TTC549 (cell line): ENCODE data around the gene LYST.
"Not testable (repeated sequence)": the region's sequence is repeated elsewhere in the genome, so short reads cannot be mapped to it uniquely, and the experiment has no call there.

Experiments used
- FAIRE-seq: peaks from 2 replicates; lab custom pipeline; 2012; peaks lifted over from hg19 to GRCh38; lab: Jason Lieb, UNC

The LYST gene

DNA sequence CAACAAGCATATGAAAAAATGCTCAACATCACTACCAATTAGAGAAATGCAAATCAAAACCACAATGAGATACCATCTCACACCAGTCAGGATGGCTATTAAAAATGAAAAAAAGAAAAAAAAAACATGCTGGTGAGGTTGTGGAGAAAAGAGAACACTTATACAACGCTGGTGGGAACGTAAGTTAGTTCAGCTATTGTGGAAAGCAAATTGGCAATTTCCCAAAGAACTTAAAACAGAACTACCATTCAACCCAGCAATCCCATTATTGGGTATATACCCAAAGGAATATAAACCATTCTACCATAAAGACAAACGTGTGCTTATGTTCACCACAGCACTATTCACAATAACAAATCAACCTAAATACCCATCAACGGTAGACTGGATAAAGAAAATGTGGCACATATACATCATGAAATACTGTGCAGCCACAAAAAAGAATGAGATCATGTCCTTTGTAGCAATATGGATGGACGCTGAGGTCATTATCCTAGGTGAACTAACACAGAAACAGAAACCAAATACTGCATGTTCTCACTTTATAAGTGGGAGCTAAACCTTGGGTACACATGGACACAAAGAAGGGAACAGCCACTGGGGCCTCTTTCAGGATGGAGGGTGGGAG, 49.5 kb downstream of the LYST start:
- FAIRE-seq = no peak

DNA sequence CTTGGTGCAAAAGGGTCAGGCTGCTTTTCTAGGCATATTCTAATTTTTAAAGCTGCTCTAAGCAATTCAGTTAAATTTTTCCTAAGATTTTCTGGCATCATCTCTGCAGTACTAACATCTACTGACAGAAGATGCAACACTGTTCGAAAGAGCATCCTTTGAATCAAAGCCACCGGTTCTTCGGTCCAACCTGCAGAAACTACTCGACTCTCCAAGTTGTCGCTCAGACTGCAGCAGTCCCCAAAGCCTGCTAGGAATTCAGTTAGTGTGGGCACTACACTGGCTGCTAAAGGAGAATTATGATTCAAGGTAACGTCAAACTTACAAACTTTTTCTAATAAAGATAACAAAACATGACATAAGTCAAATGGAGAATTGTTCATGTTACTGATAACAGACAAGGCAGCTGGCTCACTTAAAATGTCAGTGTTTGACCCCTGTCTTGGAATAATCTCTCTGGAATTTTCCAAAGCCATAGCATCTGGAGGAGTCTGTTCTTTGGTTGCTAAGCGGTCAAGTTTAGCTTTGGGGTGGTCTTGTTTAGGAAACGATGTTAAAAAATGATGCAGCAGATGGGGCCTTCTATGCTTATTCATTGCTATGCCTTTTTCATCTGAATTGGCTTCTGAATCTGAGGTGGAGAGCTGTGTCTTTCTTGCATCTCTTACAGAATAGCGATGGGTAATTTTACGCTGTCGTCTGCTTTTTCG, 56.9 kb downstream of the LYST start:
- no peak for FAIRE-seq

DNA sequence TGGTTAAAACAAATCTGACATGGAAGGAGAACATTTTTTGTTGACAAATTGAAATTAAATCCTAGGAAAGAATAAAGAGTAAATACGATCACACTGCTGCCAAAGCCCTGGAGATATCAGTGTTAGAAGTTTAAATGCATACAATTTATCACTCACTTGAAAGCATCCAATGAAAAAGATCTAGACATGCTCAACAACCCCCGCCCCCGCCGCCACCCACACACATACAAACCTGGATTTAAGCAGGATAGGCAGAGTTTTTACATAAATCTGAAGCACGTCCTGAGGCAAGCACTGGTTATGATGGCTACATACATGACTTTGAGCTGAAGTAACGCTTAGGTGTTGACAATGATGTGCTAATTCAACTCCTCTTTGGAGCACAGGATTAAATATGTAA, 58.5 kb downstream of the LYST start:
- FAIRE-seq = no peak

DNA sequence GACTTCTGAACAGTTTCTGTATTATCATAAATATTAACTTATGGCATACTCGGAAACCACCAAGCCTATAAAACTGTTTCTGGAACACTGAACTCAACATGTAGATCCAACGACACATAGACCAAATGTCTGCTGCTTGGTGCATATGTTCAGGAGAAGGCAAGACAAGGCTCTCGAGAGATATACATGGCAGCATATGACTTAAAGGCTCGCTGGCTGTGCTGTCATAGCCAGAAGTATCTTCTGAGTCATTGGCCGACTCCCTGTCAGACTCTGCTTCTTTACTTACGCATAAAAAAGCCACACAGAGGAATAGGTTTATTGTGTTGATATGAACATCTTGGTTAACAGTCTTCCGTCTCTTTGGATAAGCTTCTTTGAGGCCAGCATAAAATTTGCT, 60.6 kb downstream of the LYST start:
- no peak for FAIRE-seq

DNA sequence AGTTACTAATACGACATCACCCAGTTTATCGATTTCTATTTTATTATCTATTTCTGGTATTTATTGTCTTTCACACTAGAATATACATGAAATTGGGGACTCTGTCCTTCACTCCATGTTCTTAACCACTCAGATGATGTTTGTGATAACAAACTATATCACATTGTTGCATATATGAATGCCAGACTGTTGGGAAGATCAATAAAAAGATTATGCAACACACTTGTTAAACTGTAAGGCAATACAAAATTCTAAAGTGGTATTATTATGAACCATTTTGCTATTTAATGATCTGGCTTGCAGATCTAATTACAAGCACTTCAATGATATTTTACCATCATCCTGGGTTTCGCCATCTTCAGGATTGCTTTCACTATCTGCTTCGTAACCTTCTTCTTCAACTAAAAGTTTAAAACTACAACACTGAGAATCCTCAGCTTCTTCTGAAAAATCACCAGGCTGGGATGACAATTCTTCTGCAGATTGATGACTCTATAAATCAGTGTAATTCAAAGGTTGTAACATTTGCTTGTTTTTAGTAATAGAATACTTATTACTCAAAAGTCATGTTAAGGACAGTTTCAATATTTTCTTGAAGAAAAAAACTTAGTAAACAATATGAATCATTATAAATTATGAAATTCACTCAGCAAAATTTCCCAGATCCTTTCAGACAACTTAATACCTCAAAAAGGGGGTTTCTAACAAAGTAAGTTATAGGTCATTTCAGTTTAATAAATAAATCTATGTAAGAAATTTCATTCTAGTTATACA, 63.9 kb downstream of the LYST start:
- FAIRE-seq = peak; percentile 17

DNA sequence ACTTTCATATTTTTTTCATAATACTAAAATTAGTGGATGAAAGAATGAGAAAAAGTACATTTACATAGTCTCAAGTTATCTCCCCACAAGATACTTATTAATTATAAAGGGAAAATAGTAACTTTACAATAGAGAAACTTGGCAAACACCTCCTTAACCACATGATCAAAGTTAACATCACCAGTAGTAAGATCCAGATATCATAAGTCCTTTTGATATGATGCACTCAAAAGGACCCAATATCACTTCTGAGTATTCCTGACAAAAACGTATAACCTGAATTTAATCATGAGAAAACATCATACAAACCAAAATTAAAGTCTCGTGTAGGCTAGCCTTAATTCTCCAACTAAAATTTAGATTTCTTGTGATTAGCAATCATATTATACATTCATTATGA, 67.4 kb downstream of the LYST start:
- FAIRE-seq = peak; percentile 76

DNA sequence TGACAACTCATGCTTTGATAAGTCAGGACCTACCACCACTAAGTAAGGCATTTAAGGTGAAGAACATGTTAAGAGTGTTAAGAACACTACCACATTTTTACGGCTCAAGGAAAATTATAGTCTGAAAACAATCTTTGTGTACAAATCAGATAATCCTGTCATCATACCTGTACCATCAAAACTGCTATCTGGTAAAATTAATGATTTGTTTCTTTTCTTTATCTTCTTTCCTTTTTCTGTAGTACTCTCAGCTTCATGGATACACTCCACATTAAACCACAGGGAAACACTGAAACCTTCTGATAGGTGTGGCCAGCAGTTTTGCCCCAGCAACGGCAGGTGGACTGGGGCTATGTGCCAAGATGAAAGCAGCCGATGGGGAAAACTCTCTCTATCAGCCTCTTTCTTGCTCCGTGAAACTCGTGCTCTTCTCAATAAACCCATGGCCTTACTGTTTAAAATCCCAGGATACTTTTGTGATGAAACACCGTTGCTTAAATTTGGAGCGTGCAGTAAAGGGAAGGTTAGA, 75.1 kb downstream of the LYST start:
- no peak for FAIRE-seq

DNA sequence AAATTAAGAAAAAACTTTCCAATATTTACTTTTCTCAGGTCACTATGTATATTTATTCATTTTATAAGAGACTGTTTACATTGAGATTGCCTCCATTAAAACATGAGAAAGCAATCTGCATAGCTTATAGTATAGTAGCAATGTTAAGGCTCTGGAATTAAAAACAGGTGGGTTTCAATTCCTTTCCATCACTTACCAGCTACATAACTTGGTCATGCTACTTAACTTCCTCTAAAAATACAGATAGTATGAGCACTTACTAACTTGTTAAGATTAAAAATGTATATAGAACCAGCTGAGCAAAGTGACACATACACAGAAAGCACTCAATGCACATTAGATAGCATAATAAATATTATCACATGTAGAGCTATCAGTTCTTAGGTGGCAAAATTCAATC, 76.6 kb downstream of the LYST start:
- peak; percentile 90 for FAIRE-seq

DNA sequence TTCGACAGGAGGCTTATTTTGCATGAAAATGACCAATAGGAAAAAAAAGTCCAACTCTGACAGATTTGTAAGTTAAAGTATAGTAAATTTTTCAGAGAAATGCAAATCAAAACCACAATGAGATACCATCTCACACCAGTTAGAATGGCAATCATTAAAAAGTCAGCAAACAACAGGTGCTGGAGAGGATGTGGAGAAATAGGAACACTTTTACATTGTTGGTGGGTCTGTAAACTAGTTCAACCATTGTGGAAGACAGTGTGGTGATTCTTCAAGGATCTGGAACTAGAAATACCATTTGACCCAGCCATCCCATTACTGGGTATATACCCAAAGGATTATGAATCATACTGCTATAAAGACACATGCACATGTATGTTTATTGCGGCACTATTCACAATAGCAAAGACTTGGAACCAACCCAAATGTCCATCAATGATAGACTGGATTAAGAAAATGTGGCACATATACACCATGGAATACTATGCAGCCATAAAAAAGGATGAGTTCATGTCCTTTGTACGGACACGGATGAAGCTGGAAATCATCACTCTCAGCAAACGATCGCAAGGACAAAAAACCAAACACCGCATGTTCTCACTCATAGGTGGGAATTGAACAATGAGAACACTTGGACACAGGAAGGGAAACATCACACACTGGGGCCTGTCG, 80.3 kb downstream of the LYST start:
- not testable (repeated sequence) for FAIRE-seq

DNA sequence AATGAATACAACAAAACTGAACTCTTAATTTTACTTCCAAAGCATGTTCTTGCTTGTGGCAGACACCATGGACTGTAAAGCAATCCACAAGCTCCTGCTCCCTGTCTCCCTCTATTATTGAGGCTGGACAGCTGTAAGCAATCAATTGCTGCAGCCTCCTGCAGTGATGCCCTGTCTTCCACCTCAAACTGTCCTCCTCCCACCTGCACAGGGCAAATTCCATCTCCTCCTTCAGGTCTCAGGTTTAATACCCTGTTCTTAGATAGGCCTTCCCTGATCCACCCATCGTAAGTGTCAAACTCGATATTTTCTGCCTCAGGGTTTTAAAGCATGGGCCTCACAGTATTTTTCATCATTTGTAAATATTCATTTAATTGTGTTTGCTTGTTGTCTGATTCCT, 81.8 kb downstream of the LYST start:
- no peak for FAIRE-seq

DNA sequence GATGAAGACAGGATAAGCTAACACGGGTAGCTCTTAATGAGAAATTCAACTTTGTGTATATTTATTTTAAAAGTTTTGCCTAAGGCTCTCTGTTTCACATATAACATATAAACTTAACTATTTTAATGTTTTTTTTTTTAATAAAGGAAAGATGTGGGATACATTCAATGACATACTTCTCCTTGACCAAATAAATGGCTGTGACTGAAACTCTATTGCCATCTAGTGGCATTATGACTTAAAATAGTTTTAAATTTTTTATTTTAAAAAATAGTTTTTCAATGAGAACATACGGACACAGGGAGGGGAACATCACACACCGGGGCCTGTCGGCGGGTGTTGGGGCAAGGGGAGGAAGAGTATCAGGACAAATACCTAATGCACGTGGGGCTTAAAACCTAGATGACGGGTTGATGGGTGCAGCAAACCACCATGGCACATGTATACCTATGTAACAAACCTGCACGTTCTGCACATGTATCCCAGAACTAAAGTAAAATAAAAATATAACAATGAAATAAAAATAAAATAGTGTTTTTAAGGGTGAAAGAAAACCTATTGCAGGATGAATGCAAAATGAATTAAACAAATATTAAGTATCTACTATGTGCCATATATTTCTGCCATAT, 83.4 kb downstream of the LYST start:
- peak; percentile 99 for FAIRE-seq

DNA sequence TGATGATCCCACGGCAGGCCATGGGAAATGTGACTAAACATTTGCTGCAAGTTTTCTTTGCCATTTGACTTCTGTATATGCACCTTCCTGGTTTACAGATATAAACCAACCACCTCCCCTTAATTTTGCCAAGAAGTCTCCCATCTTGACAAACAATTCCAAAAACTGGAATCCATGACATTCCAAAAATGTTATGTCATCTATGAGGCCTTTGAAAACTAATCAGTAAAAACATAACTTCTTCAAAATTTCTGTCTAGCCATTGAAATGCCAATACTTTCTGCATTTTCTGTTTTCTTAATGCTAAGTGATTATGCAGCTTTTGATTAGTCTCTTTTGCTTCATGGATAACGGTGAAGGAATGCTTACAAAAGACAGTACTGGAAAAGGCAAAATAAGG, 84.1 kb downstream of the LYST start:
- peak; percentile 51 for FAIRE-seq

DNA sequence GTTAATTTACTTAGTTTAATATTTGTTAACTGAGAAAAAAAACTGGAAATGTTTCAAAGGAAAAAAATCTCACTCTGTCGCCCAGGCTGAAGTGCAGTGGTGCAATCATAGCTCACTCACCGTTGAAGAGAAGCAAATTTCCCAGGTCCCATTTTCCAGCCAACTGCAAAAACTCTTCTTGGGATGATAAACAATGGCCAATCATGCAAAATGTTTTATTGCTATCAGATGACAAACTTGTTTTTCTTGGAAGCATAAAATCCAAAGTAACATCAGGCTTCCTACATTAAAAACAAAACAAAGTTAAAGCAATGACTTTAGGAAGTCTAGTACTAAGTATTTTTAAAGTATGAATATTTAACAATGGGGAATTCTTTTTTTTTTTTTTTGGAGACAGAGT, 84.9 kb downstream of the LYST start:
- FAIRE-seq = no peak

DNA sequence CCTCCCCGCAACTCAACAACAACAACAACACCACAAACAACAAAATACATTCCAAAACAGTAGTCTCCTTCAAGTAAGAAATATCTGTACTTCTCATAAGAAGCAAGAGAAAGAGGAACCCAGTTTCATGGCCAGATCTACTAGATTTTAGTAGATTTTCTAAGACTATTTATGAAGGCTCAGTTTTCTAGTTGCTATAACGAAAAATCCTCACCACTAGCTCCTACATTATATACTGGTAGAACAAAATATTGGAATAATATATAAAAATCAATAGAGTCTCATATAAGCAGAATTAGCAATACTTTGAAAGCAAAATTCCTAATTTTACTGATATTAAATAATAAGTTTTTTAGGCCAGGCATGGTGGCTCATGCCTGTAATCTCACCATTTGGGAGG, 86.9 kb downstream of the LYST start:
- peak; percentile 36 for FAIRE-seq

DNA sequence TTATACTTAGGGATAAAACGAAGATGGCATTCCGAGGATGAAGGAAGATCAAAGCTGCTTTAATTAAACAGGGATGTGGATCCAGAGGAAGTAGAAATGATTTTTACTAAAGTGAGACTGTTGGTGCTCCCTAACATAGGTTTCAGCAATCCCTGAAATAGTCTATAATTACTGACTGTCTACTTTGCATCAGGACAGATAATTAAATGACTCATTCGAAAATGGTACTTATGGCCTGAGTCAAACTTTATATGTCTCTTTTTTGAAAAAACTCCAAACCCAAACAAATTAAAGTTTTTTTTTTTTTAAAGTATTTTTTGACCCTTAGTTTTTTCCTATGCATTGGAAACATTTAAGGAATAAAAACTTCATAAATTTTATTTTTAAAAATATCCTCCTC, 90.3 kb downstream of the LYST start:
- peak; percentile 95 for FAIRE-seq

DNA sequence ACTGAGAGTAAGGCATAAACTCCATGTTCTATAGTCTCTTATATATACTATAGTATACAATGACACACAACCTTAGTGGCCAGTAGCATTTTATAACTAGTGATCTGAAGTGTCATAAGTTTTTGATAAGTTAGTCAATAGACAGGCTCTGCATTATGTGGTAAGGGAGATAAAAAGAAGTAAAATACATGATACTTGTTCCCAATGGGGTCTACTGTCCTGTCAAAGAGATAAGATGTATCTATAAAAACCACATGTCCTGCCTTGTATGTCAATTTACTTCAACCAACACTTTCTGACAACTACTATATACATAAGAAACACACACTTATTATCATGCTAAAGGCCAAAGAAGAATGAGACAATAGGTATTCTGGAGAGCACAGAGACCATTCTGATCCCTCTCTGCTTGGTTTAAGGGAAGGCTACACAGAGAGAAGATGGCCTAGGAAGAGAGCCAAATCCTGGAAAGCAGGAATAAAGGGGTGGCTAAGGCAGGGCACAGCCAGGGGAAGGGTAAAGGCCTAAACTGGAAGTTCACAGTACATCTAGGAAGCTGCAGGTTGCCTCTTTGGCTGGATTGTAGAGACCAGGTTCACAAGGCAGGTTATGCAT, 91.4 kb downstream of the LYST start:
- no peak for FAIRE-seq

DNA sequence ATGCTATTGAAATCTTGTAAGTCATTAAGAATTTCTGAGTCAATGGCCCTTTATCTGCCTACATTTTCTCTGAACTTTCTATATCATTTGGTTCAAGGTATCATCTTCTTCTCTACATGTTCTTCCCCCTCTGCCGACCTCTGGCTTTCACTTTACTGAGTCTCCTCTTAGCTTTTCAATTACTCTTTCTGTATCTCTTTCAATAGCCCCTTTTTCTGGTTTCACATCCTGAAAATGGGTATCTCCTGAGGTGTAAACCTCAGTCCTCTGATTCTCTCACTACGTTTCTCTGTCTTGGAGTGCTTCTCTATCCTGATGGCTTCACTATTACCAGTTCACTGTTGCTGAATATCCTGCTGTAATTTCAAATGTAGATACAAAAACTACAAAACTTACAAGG, 98.9 kb downstream of the LYST start:
- no peak for FAIRE-seq

DNA sequence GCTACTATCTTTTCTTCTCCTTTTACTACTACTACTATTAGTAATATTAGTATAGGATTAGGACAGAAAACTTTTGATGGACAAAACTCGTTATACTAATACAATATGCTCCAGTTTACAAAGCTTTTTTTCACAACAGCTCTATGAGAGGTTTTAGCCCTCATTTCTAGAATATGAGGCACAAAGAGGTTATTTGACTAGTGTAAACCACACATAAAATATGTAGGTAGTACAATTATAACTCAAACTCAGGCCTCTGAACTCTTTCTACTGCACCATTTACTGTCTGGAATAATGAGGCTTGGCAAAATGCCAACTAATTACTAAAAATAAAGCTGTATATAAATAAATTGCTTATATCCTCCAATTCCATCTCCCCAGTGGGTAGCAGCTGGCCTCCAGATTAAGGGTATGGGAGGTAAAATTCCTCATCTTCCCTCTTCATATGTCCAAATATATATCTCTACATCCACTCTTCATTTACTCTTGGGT, 99.9 kb downstream of the LYST start:
- no peak for FAIRE-seq

DNA sequence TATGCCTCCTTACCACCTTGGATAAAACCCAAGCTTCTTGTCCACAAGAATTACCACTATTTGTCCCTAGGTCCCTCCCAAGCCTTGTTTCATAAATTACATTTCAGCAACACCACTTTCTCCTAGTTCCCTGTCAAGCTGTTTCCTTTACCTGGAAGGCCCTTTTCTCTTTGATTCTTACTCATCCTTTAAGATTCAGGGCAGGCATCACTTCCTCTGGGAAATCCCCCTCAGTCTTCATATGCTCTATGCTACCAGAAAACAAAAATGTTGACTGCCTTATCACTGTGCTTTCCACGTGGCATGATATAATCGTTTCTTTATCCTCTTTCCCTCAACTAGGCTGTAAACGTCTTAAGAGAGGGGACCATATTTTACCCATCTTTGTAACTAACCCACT, 102.7 kb downstream of the LYST start:
- FAIRE-seq = no peak

DNA sequence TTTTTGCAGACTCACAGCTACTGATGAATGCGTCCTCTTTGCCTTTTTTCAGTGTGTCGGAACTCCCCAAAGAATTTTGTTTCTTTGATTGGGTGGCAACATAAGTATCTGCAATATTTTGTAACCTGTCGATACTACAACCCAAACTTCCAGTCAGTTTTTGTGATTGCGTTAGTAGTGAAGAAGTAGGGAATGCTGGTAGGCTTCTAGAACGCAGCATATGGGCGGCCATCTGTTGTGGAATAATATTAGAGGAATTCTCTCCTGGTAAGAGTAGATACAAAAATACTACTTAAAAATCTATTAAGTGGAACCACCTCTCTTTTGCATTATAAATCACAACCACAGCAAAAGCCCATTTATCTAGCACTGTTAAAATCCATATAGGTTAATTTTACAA, 107.4 kb downstream of the LYST start:
- no peak for FAIRE-seq

DNA sequence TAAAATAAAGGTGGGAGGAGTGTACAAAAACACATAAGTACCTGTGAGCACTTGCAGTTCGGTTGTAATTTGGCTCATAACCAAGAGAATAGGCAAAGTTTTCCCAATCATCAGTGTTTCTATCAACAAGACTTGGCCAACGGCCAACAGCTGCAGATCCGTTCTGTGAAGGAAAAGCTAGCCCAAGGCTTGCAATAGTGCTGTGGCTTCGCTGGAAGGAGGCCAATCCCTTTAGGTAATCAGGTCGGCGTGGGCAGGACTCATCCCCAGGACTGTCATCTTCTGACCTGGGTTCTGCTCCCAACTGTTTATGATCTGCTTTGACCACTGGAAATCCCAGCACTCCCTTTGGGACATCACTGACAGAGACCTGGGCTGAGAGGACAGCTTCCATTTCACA, 107.8 kb downstream of the LYST start:
- no peak for FAIRE-seq
